Skeletal muscle cell (primary cell): ENCODE measurements around the gene FBP2.

ENCODE experiments used
- DNase-seq: peaks from one replicate; pipeline ENCODE4 v3.0.0-alpha.2; 2010; ENCODE audit warnings: low read depth
- H3K4me3 ChIP-seq: 2 replicates; pipeline ENCODE4 v1.5.1; 2011; ENCODE audit warnings: low read depth, mild to moderate bottlenecking, control low read depth, low read length, moderate library complexity

The FBP2 gene

DNA sequence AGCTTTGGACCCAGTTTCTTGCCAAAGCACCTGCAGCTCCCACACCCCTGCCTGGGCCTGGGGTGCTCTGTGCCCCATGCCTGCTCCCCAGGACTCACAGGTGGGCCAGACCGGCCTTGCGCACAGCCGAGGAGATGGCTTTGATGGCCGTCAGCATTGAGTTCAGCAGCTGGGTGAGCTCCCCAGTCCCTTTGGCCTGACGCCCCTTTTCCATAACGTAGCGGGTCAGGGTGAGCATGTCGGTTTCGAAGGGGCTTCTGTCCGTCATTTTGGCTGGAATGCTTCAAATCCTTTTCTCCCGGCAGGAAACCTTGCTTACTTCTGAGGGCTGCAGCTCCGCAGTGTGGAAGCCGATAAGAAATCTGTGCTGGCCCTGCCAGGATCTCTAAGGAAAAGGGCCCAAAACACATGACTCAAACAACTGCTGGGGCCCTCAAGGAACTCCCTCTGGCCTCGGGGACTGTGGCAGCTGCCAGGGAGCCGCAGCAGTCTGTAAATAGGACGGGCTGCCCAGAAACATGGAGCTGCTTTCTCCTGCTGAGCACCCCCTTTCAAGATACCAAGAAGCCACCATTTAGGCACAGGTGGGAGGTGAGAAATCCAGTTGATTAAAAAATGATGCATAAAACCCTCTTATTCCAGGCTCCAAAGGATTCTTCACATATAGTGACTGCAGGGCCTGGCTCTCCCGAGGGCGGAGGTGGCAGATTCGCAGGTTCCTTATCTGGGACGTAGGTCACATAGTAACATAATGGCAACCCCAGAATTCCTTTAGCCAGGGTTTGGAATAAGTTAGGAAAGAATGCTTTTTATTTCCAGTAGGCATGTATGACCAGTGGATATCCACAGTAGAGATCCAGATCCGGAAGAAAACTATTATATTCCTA is at the start of gene FBP2:
Gene FBP2, minus strand, starts transcription at position 366 of the 887 bp plus-strand sequence. Its CDS starts 98 bp downstream, at position 268.
- H3K4me3 ChIP-seq, result no peak within 1 kb of the TSS
- DNase-seq, result no peak

- DNase-seq, result no peak
- no peak overlapping the region for H3K4me3 ChIP-seq
Observed at GRCh38 chr9:94643176-94643575, 49.6 kb upstream of the FBP2 start.

- no peak overlapping the region for H3K4me3 ChIP-seq
- no peak for DNase-seq
Observed at GRCh38 chr9:94642501-94642900, 48.9 kb upstream of the FBP2 start.

DNA sequence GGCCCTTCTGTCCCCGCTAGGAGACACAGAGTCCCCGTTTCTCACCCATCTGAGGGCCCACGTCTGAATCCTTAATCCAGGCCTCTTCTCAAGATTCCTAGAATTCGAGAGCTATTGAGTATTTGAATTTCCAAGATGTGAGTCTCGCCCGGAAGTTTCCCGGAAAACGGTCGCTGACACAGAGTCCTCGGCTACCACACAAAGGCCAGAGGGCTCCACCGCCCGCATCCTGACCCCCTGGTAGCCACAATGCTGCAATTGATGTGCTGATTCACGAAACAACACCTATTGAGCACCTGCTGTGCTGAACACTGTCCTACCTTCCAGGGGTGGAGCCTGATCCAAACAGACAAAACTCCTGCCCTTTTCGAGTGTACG is 46.4 kb upstream of the FBP2 start:
- no peak overlapping the region for H3K4me3 ChIP-seq
- no peak for DNase-seq

- peak within 1 kb of the TSS; percentile 29 for H3K4me3 ChIP-seq
- DNase-seq, result no peak
Observed at GRCh38 chr9:94639061-94639998, 45.7 kb upstream of the FBP2 start, which contains the start of gene FBP1. Gene FBP1, minus strand, starts transcription at chr9:94639518. Its CDS starts 208 bp downstream, at chr9:94639310.

GRCh38 chr9:94638335-94639060 is 44.9 kb upstream of the FBP2 start:
- no peak overlapping the region for H3K4me3 ChIP-seq
- DNase-seq, result no peak

- no peak overlapping the region for H3K4me3 ChIP-seq
- no peak for DNase-seq
Observed at GRCh38 chr9:94632737-94633136, 39.1 kb upstream of the FBP2 start.

DNA sequence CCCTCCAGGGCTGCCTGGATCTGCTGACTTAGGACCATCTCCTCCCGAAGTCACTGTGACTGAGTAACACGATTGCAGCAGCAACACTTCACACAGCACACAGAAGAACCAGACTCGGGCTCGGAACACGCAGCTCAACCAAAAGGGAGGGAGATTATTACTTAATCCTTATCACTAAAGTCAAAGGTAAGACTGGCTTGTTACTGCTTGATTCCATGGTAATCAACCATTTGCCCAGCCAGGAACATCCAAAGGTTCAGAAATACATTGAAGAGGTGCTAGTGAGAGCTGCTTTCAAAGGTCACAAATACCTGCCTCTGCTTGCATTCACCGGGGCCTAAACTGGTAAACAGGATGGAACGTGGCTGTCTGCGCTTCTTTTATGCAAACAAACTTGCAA is 38.0 kb upstream of the FBP2 start:
- no peak overlapping the region for H3K4me3 ChIP-seq
- DNase-seq, result no peak

DNA sequence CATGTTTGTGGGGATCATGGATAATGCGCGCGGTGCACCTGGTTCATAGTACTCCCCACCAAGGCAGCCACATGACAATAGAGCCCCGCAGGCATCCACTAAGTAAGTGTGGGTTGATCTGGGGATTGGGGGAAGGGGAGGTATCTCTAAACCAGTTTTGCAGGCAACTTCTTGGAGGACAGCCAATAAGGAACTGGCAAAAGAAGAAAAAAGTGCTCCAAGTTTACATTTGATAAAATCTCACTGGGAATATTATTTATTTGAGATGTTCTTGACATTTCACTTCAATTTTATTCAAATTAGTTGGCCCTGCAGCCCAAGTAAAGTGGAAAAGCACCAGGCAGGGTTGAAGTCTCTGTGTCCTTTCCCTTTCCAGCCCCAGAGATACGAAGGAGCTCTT is 37.2 kb upstream of the FBP2 start:
- H3K4me3 ChIP-seq, result no peak overlapping the region
- DNase-seq, result no peak

DNA sequence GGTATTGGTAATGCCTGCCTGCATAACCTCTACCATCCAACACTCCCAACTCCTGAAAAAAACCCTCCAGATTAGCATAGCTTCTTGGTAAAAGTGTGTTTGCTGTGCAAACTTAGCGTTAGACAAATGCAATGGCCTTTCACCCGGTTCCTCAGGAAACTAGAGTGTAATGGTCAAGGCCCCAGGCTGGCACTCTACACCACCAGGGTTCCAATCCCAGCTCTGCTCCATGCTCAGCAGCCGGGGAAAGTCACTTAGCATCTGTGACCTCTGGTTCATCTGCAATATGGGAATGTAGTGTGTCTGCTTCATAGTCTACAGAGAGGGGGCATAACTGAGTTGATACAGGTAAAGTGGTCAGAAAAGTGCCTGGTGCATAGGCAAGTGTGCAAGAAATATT is 36.7 kb upstream of the FBP2 start:
- H3K4me3 ChIP-seq, result no peak overlapping the region
- DNase-seq, result no peak

DNA sequence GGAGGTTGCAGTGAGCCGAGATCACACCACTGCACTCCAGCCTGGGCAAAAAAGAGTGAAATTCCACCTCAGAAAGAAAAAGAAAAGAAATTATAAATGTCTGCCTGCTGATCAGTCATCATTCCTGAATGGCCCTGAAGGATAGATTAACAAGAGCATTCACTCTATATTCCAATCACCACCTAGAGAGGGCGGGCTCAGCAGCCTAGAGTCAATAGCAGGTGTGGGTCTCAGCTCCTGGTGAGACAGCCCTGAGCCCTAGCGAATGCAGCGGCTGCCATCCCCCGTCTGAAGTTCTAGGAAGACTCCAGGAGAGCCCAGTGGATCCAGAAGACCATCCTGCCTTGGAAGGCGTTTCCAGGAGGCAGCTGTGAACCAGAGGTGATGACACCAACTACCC is 33.7 kb upstream of the FBP2 start:
- no peak overlapping the region for H3K4me3 ChIP-seq
- DNase-seq, result no peak

- no peak for DNase-seq
- no peak overlapping the region for H3K4me3 ChIP-seq
Observed at GRCh38 chr9:94625835-94626234, 32.2 kb upstream of the FBP2 start.

DNA sequence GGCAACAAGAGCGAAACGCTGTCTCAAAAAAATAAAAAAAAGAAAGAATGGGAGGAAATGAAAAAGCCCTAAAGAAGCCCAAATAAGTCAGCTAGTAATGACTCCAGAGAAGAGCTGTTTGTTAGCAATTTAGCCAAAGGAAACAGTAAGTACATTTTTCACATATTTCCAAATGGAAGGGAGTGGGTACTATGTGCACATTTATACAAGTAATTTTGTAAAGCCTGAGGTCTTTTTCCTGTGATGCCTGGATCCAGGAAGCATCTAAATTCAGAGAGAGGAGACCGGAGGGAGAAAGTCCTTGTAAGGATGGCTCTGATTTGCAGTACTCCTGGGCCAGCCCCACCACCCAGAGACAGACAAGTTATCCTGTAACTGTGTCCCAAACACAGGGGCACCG is 31.0 kb upstream of the FBP2 start:
- no peak for DNase-seq
- H3K4me3 ChIP-seq, result no peak overlapping the region

DNA sequence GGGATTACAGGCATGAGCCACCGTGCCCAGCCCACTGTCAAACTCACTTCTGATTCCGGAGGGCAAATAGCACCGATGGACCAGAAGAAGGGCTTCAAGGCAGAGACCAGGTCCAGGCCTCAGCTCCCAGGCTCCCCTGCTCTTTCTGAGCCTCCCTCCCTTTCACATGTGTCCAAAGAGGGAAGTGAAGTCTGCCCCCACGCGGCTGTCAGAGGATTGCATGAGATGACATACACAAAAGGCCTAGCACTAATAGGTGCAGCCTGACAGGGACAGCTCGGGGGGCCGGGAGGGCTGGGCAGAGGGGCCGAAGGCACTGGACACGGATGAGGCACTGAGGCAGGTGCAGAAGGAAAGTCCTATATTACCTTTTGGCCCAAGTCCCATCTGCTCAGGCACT is 29.6 kb upstream of the FBP2 start:
- H3K4me3 ChIP-seq, result no peak overlapping the region
- no peak for DNase-seq

DNA sequence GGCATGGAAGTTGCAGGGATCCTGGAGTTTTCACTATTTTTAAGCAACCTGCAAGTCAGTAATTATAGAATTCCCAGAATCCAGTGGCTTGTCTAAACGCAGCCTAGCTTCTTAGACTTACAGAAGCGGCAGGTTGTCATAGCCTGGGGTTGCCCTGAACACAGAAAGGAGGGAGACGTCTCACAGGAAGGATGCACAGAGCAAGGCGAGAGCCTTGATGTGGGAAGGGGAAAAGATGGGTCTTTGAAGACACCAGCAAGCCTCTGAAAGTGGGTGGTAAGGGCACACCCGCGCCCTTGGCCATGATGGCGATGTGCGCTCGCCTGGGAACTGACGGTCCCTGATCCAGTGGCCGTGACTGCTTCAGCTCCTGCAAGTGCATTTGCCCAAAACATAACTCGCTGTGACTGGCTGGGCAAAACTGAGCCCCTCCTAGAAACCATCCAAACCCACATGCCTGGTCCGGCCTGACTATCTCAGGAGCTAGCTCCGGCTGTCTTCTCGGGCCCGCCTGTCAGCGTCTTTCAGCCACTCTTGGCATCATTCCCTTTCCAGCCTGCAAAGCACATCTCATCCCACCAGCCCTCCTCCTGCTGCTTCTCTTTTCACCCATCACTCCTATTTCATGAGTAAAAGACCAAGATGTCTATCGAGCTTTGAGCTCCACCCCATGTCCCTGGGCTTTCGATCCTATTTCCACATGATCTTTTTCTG is 28.6 kb upstream of the FBP2 start:
- DNase-seq, result no peak
- no peak overlapping the region for H3K4me3 ChIP-seq

DNA sequence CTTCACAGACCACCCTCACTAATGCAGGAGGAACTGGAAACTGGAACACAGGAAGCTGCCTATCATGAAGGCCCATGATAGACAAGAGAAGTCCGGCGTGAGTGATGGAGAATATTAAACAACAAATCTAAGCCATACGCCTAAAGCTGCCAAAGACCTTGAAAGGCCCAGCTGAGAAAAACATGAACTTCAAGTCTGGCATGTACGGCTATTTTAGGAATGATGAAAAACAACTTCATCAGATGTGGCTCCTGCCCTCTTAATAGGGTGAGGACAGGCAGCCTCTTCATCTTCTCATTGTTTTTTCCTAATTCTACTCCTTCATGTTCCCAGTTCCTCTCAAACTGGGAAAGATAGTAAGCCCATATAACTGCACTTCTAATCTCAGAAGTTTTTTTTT is 25.4 kb upstream of the FBP2 start:
- no peak overlapping the region for H3K4me3 ChIP-seq
- no peak for DNase-seq

DNA sequence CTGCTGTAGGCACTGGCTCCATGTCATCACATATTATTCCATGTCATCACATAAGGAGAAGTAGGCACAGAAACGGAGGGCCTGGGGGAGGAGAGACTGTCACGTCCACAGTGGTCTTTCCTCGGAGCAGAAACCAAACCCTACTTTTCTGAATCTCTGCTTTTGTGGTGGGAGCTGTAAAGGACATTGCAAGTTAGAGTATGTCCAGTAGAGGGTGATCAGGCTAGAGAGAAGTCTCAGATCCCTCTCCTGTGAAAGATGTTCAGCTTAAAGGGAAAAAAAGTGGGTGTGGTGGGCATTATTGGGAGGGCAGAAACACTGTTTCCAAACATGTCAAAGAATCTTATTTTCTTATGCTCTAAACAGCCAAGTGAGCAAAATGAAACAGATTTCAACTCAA is 19.4 kb upstream of the FBP2 start:
- DNase-seq, result no peak
- H3K4me3 ChIP-seq, result no peak overlapping the region

- H3K4me3 ChIP-seq, result no peak overlapping the region
- DNase-seq, result no peak
Observed at GRCh38 chr9:94612071-94612470, 18.4 kb upstream of the FBP2 start.

DNA sequence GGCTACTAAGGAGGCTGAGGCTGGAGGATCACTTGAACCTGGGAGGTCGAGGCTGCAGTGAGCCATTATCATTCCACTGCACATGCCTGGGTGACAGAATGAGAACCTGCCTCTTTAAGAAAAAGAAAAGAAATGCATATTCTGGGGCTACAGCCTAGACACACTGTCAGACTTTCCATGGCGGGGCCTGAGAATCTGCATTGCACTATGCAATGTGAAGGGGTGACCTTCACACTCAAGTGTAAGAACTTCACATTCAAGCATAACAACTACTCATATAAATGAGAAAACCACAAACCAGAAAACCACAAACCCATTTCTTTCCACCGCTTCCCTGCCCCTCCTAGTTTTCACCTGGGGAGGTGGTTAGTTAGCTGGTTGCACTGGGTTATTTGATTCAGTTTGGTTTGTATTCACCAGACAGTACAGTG is 18.0 kb upstream of the FBP2 start:
- no peak overlapping the region for H3K4me3 ChIP-seq
- DNase-seq, result no peak
